Epithelial cell of esophagus (primary cell): ENCODE measurements around the gene FTCD.
"Not testable (repeated sequence)": the region's sequence is repeated elsewhere in the genome, so short reads cannot be mapped to it uniquely, and the experiment has no call there.

Experiments
- DNase-seq: peaks from one replicate; pipeline ENCODE4 v3.0.0; 2010; ENCODE audit warnings: low read depth
- H3K4me3 ChIP-seq: 2 replicates; pipeline ENCODE4 v1.5.1; 2011; ENCODE audit warnings: mild to moderate bottlenecking, low read length, control low read depth
- CTCF ChIP-seq: IDR thresholded peaks from 2 replicates; pipeline ENCODE4 v1.5.1; 2011; ENCODE audit warnings: low read depth, mild to moderate bottlenecking, low read length, control low read depth, inconsistent platforms; ENCODE audit not compliant: insufficient read depth; ENCODE audit errors: missing control alignments

FTCD gene

GRCh38 chr21:46145840-46146691 is 9.3 kb downstream of the FTCD start:
- TF ChIP-seq CTCF, result no peak
- H3K4me3 ChIP-seq, result no peak overlapping the region
- DNase-seq, result no peak

- H3K4me3 ChIP-seq, result no peak overlapping the region
- no peak for TF ChIP-seq CTCF
- no peak for DNase-seq
Observed at GRCh38 chr21:46145159-46145839, 10.1 kb downstream of the FTCD start.

- no peak for TF ChIP-seq CTCF
- no peak overlapping the region for H3K4me3 ChIP-seq
- no peak for DNase-seq
Observed at GRCh38 chr21:46144464-46145070, 10.8 kb downstream of the FTCD start.

- no peak overlapping the region for H3K4me3 ChIP-seq
- DNase-seq, result no peak
- no peak for TF ChIP-seq CTCF
Observed at GRCh38 chr21:46142582-46143473, 12.6 kb downstream of the FTCD start.

GRCh38 chr21:46141767-46142581 is 13.4 kb downstream of the FTCD start:
- no peak for DNase-seq
- H3K4me3 ChIP-seq, result no peak overlapping the region
- TF ChIP-seq CTCF, result no peak

- peak; percentile 5 for DNase-seq
- H3K4me3 ChIP-seq, result not testable (repeated sequence)
Observed at GRCh38 chr21:46140352-46141003, 14.9 kb downstream of the FTCD start.
